H1 (cell line): ENCODE results near the gene RUNX1. TPM values are rescaled to one million over a fixed set of nuclear protein-coding genes. Genes with fewer than 3 reads are reported as not detected.

Experiments
- CEBPB ChIP-seq: IDR thresholded peaks from 2 replicates; pipeline ENCODE4 v1.6.1; 2012; ENCODE audit warnings: low read depth, low read length
- CHD7 ChIP-seq: fragments of 300-600 bp; sonication (generic); IDR thresholded peaks from 2 replicates; pipeline ENCODE4 v1.7.1; 2012; ENCODE audit warnings: low read length, moderate library complexity, mild to moderate bottlenecking, inconsistent platforms; ENCODE audit not compliant: insufficient replicate concordance
- EP300 ChIP-seq, 2 experiments: IDR thresholded peaks; 1 replicate in 1 of 2; 2 replicates in 1 of 2; pipeline ENCODE4 v1.6.1; 2011 to 2012; ENCODE audit warnings: low read depth in 2 of 2, low read length in 2 of 2, mild to moderate bottlenecking in 2 of 2, borderline replicate concordance in 1 of 2, inconsistent platforms in 1 of 2, moderate library complexity in 1 of 2
- EZH2 ChIP-seq: fragments of 200-600 bp; sonication (generic); IDR thresholded peaks from 2 replicates; pipeline ENCODE4 v1.7.1; 2012; ENCODE audit warnings: low read depth, mild to moderate bottlenecking, moderate library complexity, low read length, inconsistent platforms; ENCODE audit not compliant: severe bottlenecking
- HDAC2 ChIP-seq, 2 experiments: fragments of 300-600 bp in 1 of 2; sonication (generic) in 1 of 2; IDR thresholded peaks; 2 replicates each; pipeline ENCODE4 v1.6.1; 2011 to 2012; ENCODE audit warnings: low read depth in 2 of 2, low read length in 2 of 2, mild to moderate bottlenecking in 2 of 2, moderate library complexity in 2 of 2, borderline replicate concordance in 1 of 2, inconsistent platforms in 1 of 2
- KDM5A ChIP-seq: fragments of 200-600 bp; IDR thresholded peaks from 2 replicates; pipeline ENCODE4 v1.7.1; 2012; ENCODE audit warnings: mild to moderate bottlenecking, low read length, inconsistent platforms, mixed read lengths
- TBP ChIP-seq: IDR thresholded peaks from 2 replicates; pipeline ENCODE4 v1.6.1; 2011; ENCODE audit warnings: low read depth, low read length, improper control_type of control experiment
- ZNF274 ChIP-seq: IDR thresholded peaks from 2 replicates; pipeline ENCODE4 v1.7.0; 2012; ENCODE audit warnings: low read length, borderline replicate concordance; ENCODE audit errors: extremely low read depth
- polyA plus RNA-seq, 7 experiments: library from polyadenylated mRNA; depleted of rRNA in 3 of 7; stranded (reverse) in 5 of 7; unstranded in 2 of 7; fragments of >200 nt in 5 of 7; fragments of 200-250 nt in 2 of 7; gene quantifications; 1 replicate in 5 of 7; 2 replicates in 1 of 7; 4 replicates in 1 of 7; pipeline versions ENCODE4 v1.2.1 to v1.2.3, GENCODE V29; 2011 to 2013; ENCODE audit warnings: missing spikeins in 2 of 7, mixed read lengths in 2 of 7
- total RNA-seq: library from RNA; stranded (reverse); fragmentation: NEBNext Ultra II Directional; extraction: Animal tissue kit (Norgen Biotek cat#: 25700); gene quantifications from 2 replicates; pipeline ENCODE4 v1.2.1, GENCODE V29; 2021

Gene RUNX1
- total and polyA plus RNA-seq, 2 of the 8 experiments (the other 6 are each of a cell fraction or from before 2014, with no cell fraction given) = 0.20 to 0.60 TPM

- TF ChIP-seq CHD7 (no peak), HDAC2 (IDR thresholded peaks at IDR 0.05; ENCODE audit: borderline replicate concordance in 1 of 2, low read depth in 2 of 2, low read length in 2 of 2) (no peak), KDM5A (no peak), TBP (no peak), EP300 (IDR thresholded peaks at IDR 0.05; ENCODE audit: borderline replicate concordance in 1 of 2, low read depth in 2 of 2, low read length in 2 of 2) (no peak), ZNF274 (no peak), EZH2 (no peak), CEBPB (no peak)
Measured at GRCh38 chr21:35014302-35015041, 34.6 kb downstream of the RUNX1 start (continued).
